ENCODE data around the gene USP34. TPM values are rescaled to one million over a fixed set of nuclear protein-coding genes. Genes with fewer than 3 reads are reported as not detected.

Gene USP34
- total RNA-seq, 5 donors from 2014 or later (not counting 1 experiment from before 2014, with no cell fraction given), result 118 to 193 (median 132) TPM

DNA sequence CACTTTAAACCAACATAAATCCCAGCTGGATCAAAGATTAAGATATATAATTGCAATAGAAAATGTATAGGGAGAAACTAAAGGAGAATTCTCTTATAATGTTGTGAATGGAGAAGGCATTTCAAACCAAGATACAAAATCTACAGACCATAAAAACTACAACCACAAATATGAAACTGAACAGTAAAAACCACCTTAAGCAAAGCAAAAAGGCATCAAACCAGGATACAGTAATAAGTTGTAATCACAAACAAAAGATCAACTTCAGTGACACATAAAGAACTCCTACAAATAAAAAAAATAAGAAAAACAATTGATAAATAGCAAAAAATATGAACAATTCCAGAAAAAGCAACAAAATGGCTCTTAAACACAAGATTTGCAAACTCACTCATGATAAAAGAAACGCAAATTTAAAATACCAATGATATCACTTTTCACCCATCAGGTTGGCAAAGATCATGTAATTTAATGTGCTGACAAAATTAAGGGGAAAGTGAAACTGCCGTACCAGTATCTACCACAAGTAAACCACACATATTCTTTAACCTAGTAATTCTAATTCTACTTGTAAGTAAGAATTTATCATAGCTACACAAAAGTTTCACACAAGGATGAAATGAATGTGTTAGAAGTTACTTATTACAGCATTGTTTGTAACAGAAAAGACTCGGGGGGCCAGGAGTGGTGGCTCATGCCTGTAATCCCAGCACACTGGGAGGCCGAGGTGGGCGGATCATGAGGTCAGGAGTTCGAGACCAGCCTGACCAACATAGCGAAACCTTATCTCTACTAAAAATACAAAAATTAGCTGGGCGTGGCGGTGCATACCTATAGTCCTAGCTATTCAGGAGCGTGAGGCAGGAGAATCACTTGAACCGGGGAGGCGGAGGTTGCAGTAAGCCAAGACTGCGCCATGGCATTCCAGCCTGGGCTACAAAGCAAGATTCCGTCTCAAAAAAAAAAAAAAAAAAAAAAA lies 101.9 kb downstream of the USP34 start:
- CTCF ChIA-PET, result interaction anchor here (0.6 to 1.3 kb wide), 3 partner anchors 41 to 608 kb away, joined by 3 to 4 read pairs (median 4); no protein-coding TSS in a partner anchor
- H3K4me1 ChIP-seq (ENCODE audit: control insufficient read depth in 1 of 2, extremely low read depth in 1 of 2, insufficient read depth in 2 of 2, low read length in 2 of 2), result peaks cover 6 to 15% of the 10 kb centered on the region in 2 experiments
- H3K36me3 ChIP-seq (ENCODE audit: control insufficient read depth in 2 of 2, extremely low read depth in 1 of 2, insufficient read depth in 1 of 2, low read length in 1 of 2), result peaks cover 2 to 30% of the 10 kb centered on the region in 2 donors
- POLR2A ChIA-PET, result interaction anchor here in 1 of 2 donors (0.5 kb wide), 1 partner anchor 20 kb away, joined by 3 read pairs; no protein-coding TSS in a partner anchor
- peak overlapping the region; percentile 52 to 75 for H3K27ac Mint-ChIP-seq
- 74% methylated on average over 6 of the region's 14 CpGs for WGBS (ENCODE audit: insufficient coverage)
- no peak overlapping the region for H3K4me3 ChIP-seq (ENCODE audit: control insufficient read depth in 1 of 2, extremely low read depth in 1 of 2, low read length in 1 of 2)
- H3K9me3 Mint-ChIP-seq, result no peaks in the 10 kb centered on the region
- no peaks in the 10 kb centered on the region for H3K27me3 Mint-ChIP-seq
- H3K9me3 ChIP-seq, result no peaks in the 10 kb centered on the region
- H3K27me3 ChIP-seq (replicated peaks in 1 of 2; ENCODE audit: control insufficient read depth in 2 of 2, extremely low read depth in 1 of 2, insufficient read depth in 2 of 2, low read length in 1 of 2), result no peaks in the 10 kb centered on the region
- ATAC-seq (replicated peaks in 1 of 4) (peak in 3 of 4 experiments; percentile 44 to 51 (median 48)), DNase-seq (peak in 1 of 35 experiments; percentile 43)
- no peak overlapping the region for H3K27ac ChIP-seq (ENCODE audit: low read length)
- peaks cover 58% of the 10 kb centered on the region for H3K36me3 Mint-ChIP-seq
- peaks cover 31 to 55% (median 41%) of the 10 kb centered on the region in 3 donors for H3K4me1 Mint-ChIP-seq
- H3K4me3 Mint-ChIP-seq, result no peak overlapping the region

- H3K4me3 ChIP-seq (ENCODE audit: control insufficient read depth in 1 of 2, extremely low read depth in 1 of 2, low read length in 1 of 2), result no peak overlapping the region
- Mint-ChIP-seq H3K27ac (no peak overlapping the region), H3K4me3 (no peak overlapping the region), H3K4me1 (peaks cover 35 to 65% (median 44%) of the 10 kb centered on the region in 3 donors), H3K36me3 (peaks cover 67% of the 10 kb centered on the region), H3K27me3 (no peaks in the 10 kb centered on the region), H3K9me3 (no peaks in the 10 kb centered on the region)
- no peak for ATAC-seq (replicated peaks in 1 of 4)
- WGBS (ENCODE audit: insufficient coverage), result 50% methylated on average over 2 of the region's 12 CpGs
- DNase-seq, result no peak
- H3K4me1 ChIP-seq (ENCODE audit: control insufficient read depth in 1 of 2, extremely low read depth in 1 of 2, insufficient read depth in 2 of 2, low read length in 2 of 2), result peaks cover 6 to 15% of the 10 kb centered on the region in 2 experiments
- ChIA-PET POLR2A (no interaction called here), CTCF (no interaction called here)
- peaks cover 7 to 35% of the 10 kb centered on the region in 2 donors for H3K36me3 ChIP-seq (ENCODE audit: control insufficient read depth in 2 of 2, extremely low read depth in 1 of 2, insufficient read depth in 1 of 2, low read length in 1 of 2)
- no peak overlapping the region for H3K27ac ChIP-seq (ENCODE audit: low read length)
- peaks cover 2% of the 10 kb centered on the region for H3K9me3 ChIP-seq
- no peaks in the 10 kb centered on the region for H3K27me3 ChIP-seq (replicated peaks in 1 of 2; ENCODE audit: control insufficient read depth in 2 of 2, extremely low read depth in 1 of 2, insufficient read depth in 2 of 2, low read length in 1 of 2)
These were observed 103.7 kb downstream of the USP34 start for GRCh38 chr2:61367177-61367576.

- Mint-ChIP-seq H3K36me3 (peaks cover 59% of the 10 kb centered on the region), H3K4me3 (no peak overlapping the region), H3K4me1 (peaks cover 43 to 72% (median 54%) of the 10 kb centered on the region in 3 donors), H3K27ac (no peak overlapping the region), H3K9me3 (no peaks in the 10 kb centered on the region), H3K27me3 (no peaks in the 10 kb centered on the region)
- peaks cover 6 to 12% of the 10 kb centered on the region in 2 experiments for H3K4me1 ChIP-seq (ENCODE audit: control insufficient read depth in 1 of 2, extremely low read depth in 1 of 2, insufficient read depth in 2 of 2, low read length in 2 of 2)
- POLR2A ChIA-PET, result no interaction called here
- peaks cover 2% of the 10 kb centered on the region for H3K9me3 ChIP-seq
- CTCF ChIA-PET, result no interaction called here
- no peak overlapping the region for H3K27ac ChIP-seq (ENCODE audit: low read length)
- ATAC-seq (replicated peaks in 1 of 4) (no peak), DNase-seq (no peak)
- no peaks in the 10 kb centered on the region for H3K27me3 ChIP-seq (replicated peaks in 1 of 2; ENCODE audit: control insufficient read depth in 2 of 2, extremely low read depth in 1 of 2, insufficient read depth in 2 of 2, low read length in 1 of 2)
- no CpG with 5 or more reads among the region's 2 CpGs for whole genome bisulfite sequencing (ENCODE audit: insufficient coverage)
- no peak overlapping the region for H3K4me3 ChIP-seq (ENCODE audit: control insufficient read depth in 1 of 2, extremely low read depth in 1 of 2, low read length in 1 of 2)
- peaks cover 7 to 24% of the 10 kb centered on the region in 2 donors for H3K36me3 ChIP-seq (ENCODE audit: control insufficient read depth in 2 of 2, extremely low read depth in 1 of 2, insufficient read depth in 1 of 2, low read length in 1 of 2)
These were observed 107.3 kb downstream of the USP34 start for GRCh38 chr2:61363580-61363979.

DNA sequence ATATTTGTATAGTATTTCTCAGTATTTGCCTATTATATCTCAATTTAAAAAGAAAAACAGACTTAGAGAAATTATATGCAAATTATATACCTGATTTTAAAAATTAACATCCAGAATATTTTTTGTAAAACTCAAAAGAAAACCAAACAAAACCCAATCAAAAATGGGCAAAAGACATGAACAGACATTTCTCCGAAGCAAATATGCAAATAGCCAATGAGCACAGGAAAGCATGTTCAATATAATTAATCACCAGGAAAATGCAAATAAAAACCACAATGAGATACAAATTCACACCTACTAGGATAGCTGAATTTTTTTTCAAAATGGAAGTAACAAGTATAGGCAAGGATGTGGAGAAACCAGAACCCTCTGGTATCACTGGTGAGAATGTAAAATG lies 108.0 kb downstream of the USP34 start:
- no peak overlapping the region for H3K4me3 ChIP-seq (ENCODE audit: control insufficient read depth in 1 of 2, extremely low read depth in 1 of 2, low read length in 1 of 2)
- WGBS (ENCODE audit: insufficient coverage), result no CpG with 5 or more reads among the region's 1 CpG
- DNase-seq (no peak), ATAC-seq (replicated peaks in 1 of 4) (no peak)
- H3K4me1 Mint-ChIP-seq, result peaks cover 42 to 68% (median 56%) of the 10 kb centered on the region in 3 donors
- CTCF ChIA-PET, result no interaction called here
- peaks cover 55% of the 10 kb centered on the region for H3K36me3 Mint-ChIP-seq
- H3K36me3 ChIP-seq (ENCODE audit: control insufficient read depth in 2 of 2, extremely low read depth in 1 of 2, insufficient read depth in 1 of 2, low read length in 1 of 2), result peaks cover 7 to 24% of the 10 kb centered on the region in 2 donors
- H3K4me1 ChIP-seq (ENCODE audit: control insufficient read depth in 1 of 2, extremely low read depth in 1 of 2, insufficient read depth in 2 of 2, low read length in 2 of 2), result peaks cover 6 to 12% of the 10 kb centered on the region in 2 experiments
- POLR2A ChIA-PET, result interaction anchor here in 1 of 2 donors (0.5 kb wide), 1 partner anchor 440 kb away, joined by 6 read pairs; no protein-coding TSS in a partner anchor
- H3K27ac ChIP-seq (ENCODE audit: low read length), result no peak overlapping the region
- H3K9me3 ChIP-seq, result peaks cover 2% of the 10 kb centered on the region
- H3K4me3 Mint-ChIP-seq, result no peak overlapping the region
- no peaks in the 10 kb centered on the region for H3K27me3 Mint-ChIP-seq
- H3K27ac Mint-ChIP-seq, result no peak overlapping the region
- H3K9me3 Mint-ChIP-seq, result no peaks in the 10 kb centered on the region
- no peaks in the 10 kb centered on the region for H3K27me3 ChIP-seq (replicated peaks in 1 of 2; ENCODE audit: control insufficient read depth in 2 of 2, extremely low read depth in 1 of 2, insufficient read depth in 2 of 2, low read length in 1 of 2)

- ChIA-PET CTCF (no interaction called here), POLR2A (interaction anchor here in 1 of 2 donors (0.9 kb wide), 1 partner anchor 9 kb away, joined by 3 read pairs; no protein-coding TSS in a partner anchor)
- H3K4me3 ChIP-seq (ENCODE audit: control insufficient read depth in 1 of 2, extremely low read depth in 1 of 2, low read length in 1 of 2), result no peak overlapping the region
- WGBS (ENCODE audit: insufficient coverage), result no CpG with 5 or more reads among the region's 1 CpG
- H3K9me3 Mint-ChIP-seq, result no peaks in the 10 kb centered on the region
- no peaks in the 10 kb centered on the region for H3K27me3 ChIP-seq (replicated peaks in 1 of 2; ENCODE audit: control insufficient read depth in 2 of 2, extremely low read depth in 1 of 2, insufficient read depth in 2 of 2, low read length in 1 of 2)
- H3K27ac ChIP-seq (ENCODE audit: low read length), result no peak overlapping the region
- DNase-seq (no peak), ATAC-seq (replicated peaks in 1 of 4) (no peak)
- H3K4me1 ChIP-seq (ENCODE audit: control insufficient read depth in 1 of 2, extremely low read depth in 1 of 2, insufficient read depth in 2 of 2, low read length in 2 of 2), result peaks cover 6 to 11% of the 10 kb centered on the region in 2 experiments
- peaks cover 2% of the 10 kb centered on the region for H3K9me3 ChIP-seq
- H3K27ac Mint-ChIP-seq, result no peak overlapping the region
- no peak overlapping the region for H3K4me3 Mint-ChIP-seq
- H3K36me3 Mint-ChIP-seq, result peaks cover 53% of the 10 kb centered on the region
- H3K4me1 Mint-ChIP-seq, result peaks cover 52 to 71% (median 61%) of the 10 kb centered on the region in 3 donors
- H3K27me3 Mint-ChIP-seq, result no peaks in the 10 kb centered on the region
- peaks cover 7 to 17% of the 10 kb centered on the region in 2 donors for H3K36me3 ChIP-seq (ENCODE audit: control insufficient read depth in 2 of 2, extremely low read depth in 1 of 2, insufficient read depth in 1 of 2, low read length in 1 of 2)
These were observed 109.8 kb downstream of the USP34 start for GRCh38 chr2:61361068-61361467.

DNA sequence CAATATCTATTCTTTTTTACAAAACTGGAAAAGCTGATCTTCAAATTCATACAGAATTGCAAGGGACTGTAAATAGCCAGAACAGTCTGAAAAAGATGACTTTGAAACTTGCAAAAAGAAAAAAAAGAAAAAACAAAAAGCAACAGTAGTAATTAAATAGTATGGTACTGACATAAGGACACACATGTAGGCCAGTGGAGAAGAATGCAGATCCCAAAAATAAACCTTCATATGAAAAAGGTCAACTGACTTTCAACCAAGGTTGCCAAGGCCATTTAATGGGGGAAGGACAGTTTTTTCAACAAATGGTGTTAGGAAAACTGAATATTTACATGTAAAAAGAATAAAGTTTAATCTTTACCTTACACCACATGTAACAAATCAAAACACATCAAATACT lies 111.8 kb downstream of the USP34 start:
- Mint-ChIP-seq H3K27me3 (no peaks in the 10 kb centered on the region), H3K36me3 (peaks cover 60% of the 10 kb centered on the region), H3K4me3 (no peak overlapping the region), H3K9me3 (peaks cover 0 to 1% (median under 1%) of the 10 kb centered on the region in 3 donors), H3K4me1 (peaks cover 39 to 66% (median 54%) of the 10 kb centered on the region in 3 donors), H3K27ac (no peak overlapping the region)
- H3K4me3 ChIP-seq (ENCODE audit: control insufficient read depth in 1 of 2, extremely low read depth in 1 of 2, low read length in 1 of 2), result no peak overlapping the region
- peaks cover 2% of the 10 kb centered on the region for H3K9me3 ChIP-seq
- no peak for DNase-seq
- ChIA-PET POLR2A (no interaction called here), CTCF (no interaction called here)
- H3K27me3 ChIP-seq (replicated peaks in 1 of 2; ENCODE audit: control insufficient read depth in 2 of 2, extremely low read depth in 1 of 2, insufficient read depth in 2 of 2, low read length in 1 of 2), result no peaks in the 10 kb centered on the region
- no peaks in the 10 kb centered on the region for H3K4me1 ChIP-seq (ENCODE audit: control insufficient read depth in 1 of 2, extremely low read depth in 1 of 2, insufficient read depth in 2 of 2, low read length in 2 of 2)
- peaks cover 12 to 23% of the 10 kb centered on the region in 2 donors for H3K36me3 ChIP-seq (ENCODE audit: control insufficient read depth in 2 of 2, extremely low read depth in 1 of 2, insufficient read depth in 1 of 2, low read length in 1 of 2)
- H3K27ac ChIP-seq (ENCODE audit: low read length), result no peak overlapping the region
- no peak for ATAC-seq (replicated peaks in 1 of 4)

Measured in T-cell (primary cell).